ENCODE measurements around the gene ULK4. TPM values are rescaled to one million over a fixed set of nuclear protein-coding genes. Genes with fewer than 3 reads are reported as not detected.

ULK4 gene
- total RNA-seq, 1 experiment from 2014 or later = 6.3 TPM

GRCh38 chr3:41651718-41652117 is 310.2 kb downstream of the ULK4 start (continued):
- TF ChIP-seq ZBTB33 (IDR thresholded peaks at IDR 0.05; ENCODE audit: extremely low read depth, insufficient replicate concordance, low read length) (no peak), SRF (IDR thresholded peaks at IDR 0.05; ENCODE audit: low read depth) (no peak), EZH2 (IDR thresholded peaks at IDR 0.05) (no peak)

GRCh38 chr3:41650406-41650805 is 311.5 kb downstream of the ULK4 start:
- no peaks in the 10 kb centered on the region for H3K9me3 ChIP-seq (ENCODE audit: control insufficient read depth in 1 of 2, insufficient read depth in 1 of 2, low read depth in 1 of 2, low read length in 2 of 2)
- no peaks in the 10 kb centered on the region for H4K20me1 ChIP-seq (ENCODE audit: insufficient read depth)
- no peaks in the 10 kb centered on the region for H3K4me1 ChIP-seq (ENCODE audit: control insufficient read depth in 1 of 2, insufficient read depth in 2 of 2, low read length in 2 of 2)
- no peaks in the 10 kb centered on the region for H3K9me2 ChIP-seq (ENCODE audit: insufficient read depth)
- no peaks in the 10 kb centered on the region for H3K36me3 ChIP-seq (ENCODE audit: control insufficient read depth in 1 of 2, insufficient read depth in 2 of 2, low read length in 2 of 2)
- H2AFZ ChIP-seq (ENCODE audit: low read depth, low read length, poor library complexity, severe bottlenecking) = no peak overlapping the region
- ChIA-PET POLR2A (no interaction called here), RAD21 (ENCODE audit: low non-redundant PET in 1 of 2, low total read pairs in 2 of 2, uncharacterized antibody in 2 of 2, unreplicated experiment in 2 of 2) (no interaction called here), CTCF (no interaction called here)
- no TSS peak for BruUV-seq (replicated peaks)
- no peak overlapping the region for H3K4me3 ChIP-seq (replicated peaks in 1 of 2; ENCODE audit: low read depth in 1 of 2, low read length in 2 of 2)
- no peak overlapping the region for H3K27ac ChIP-seq (ENCODE audit: low read depth, low read length)
- H3K79me2 ChIP-seq (ENCODE audit: insufficient read depth, low read length) = no peaks in the 10 kb centered on the region
- no peak overlapping the region for H3K9ac ChIP-seq (ENCODE audit: low read length)
- intact Hi-C loops (cut with micrococcal nuclease) = no loop called here
- ATAC-seq (no peak), DNase-seq (ENCODE audit: low read depth, low spot score) (no peak)
- no peak for TF ChIP-seq POLR2AphosphoS5 (IDR thresholded peaks at IDR 0.05; ENCODE audit: low read depth, low read length)
- no peak for TF ChIP-seq SIN3A (IDR thresholded peaks at IDR 0.05; ENCODE audit: low read depth)
- TF ChIP-seq EZH2 (IDR thresholded peaks at IDR 0.05) = no peak
- TF ChIP-seq EGR1 (IDR thresholded peaks at IDR 0.05; ENCODE audit: low read depth) = no peak
- TF ChIP-seq CEBPB (IDR thresholded peaks at IDR 0.05; ENCODE audit: low read depth) = no peak
- no peak for TF ChIP-seq ZNF274 (IDR thresholded peaks at IDR 0.05; ENCODE audit: low read depth, low read length)
- H3K4me2 ChIP-seq (ENCODE audit: low read length) = no peak overlapping the region
- no peaks in the 10 kb centered on the region for H3K27me3 ChIP-seq (ENCODE audit: insufficient read depth, low read length)
